Urinary bladder (tissue), 4 donors: Measurements from ENCODE around the gene MMP23B. TPM values are rescaled to one million over a fixed set of nuclear protein-coding genes. Genes with fewer than 3 reads are reported as not detected.

Experiments used
- DNase-seq: peaks from one replicate; pipeline ENCODE4 v3.0.0-alpha.2; 2015; ENCODE audit errors: extremely low spot score
- H3K27ac ChIP-seq: one replicate; pipeline ENCODE4 v1.5.1; 2013; ENCODE audit warnings: low read depth, mild to moderate bottlenecking, moderate library complexity
- H3K36me3 ChIP-seq: one replicate; pipeline ENCODE4 v1.6.1; 2013; ENCODE audit warnings: mild to moderate bottlenecking, moderate library complexity; ENCODE audit not compliant: insufficient read depth
- H3K4me1 ChIP-seq: one replicate; pipeline ENCODE4 v1.6.1; 2013; ENCODE audit warnings: mild to moderate bottlenecking, moderate library complexity; ENCODE audit not compliant: insufficient read depth
- H3K4me3 ChIP-seq: one replicate; pipeline ENCODE4 v1.5.1; 2013; ENCODE audit warnings: low read depth, low read length
- WGBS: extraction: QIAGEN DNeasy Blood & Tissue Kit; methylation state at CpG from one replicate; pipeline ENCODE4 v1.1.7; 2013; 5-methylcytosine and 5-hydroxymethylcytosine counted together
- polyA plus RNA-seq: library from polyadenylated mRNA; stranded (reverse); fragments of 200-250 nt; gene quantifications from one replicate; pipeline ENCODE4 v1.2.3, GENCODE V29; 2013
- total RNA-seq: library from RNA; depleted of rRNA; stranded (reverse); fragments of >200 nt; gene quantifications from one replicate; pipeline ENCODE4 v1.2.3, GENCODE V29; 2014
- donor health status: healthy with polysubstance abuse.
- donor health status: healthy.

MMP23B gene
- total and polyA plus RNA-seq, 2 donors, result 35.7 to 45.6 TPM

DNA sequence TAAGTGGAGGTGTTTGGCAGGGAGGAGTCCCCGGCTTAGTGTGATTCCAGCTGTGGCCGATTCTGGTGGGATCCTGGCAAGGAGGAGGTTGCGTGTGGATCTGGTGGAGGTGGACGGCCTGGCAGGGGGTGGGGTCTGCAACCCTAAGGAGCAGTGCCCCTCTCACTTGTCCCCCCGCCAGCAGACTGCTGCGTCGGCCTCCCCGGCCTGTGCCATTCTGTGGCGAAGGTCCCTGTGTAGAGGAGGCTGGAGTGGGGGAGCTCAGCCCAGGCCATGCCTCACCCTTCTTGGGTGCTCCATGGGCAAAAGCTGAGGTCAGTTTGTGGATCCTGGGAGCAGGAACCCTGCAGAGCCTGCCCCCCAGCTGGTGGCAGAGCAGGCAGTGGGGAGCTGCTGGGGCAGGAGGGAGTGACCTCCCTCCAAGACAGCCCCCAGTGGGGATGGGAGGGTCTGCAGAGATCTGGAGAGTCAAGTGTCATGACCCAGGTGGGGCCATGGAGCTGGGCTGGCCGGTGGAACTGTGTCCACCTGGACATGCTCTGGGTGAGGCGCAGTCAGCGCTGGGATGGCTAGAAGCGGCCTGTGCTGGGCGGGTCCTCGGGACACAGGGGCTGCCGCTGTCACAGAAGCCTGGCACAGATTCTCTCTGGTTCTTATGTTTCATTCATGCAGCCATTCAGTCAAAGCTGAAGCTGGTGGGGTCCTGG lies 11.4 kb upstream of the MMP23B start:
- no peaks in the 10 kb centered on the region for H3K36me3 ChIP-seq
- no peak for DNase-seq
- H3K4me1 ChIP-seq, result no peaks in the 10 kb centered on the region
- 88% methylated on average over 16 of the region's 16 CpGs for WGBS
- no peak overlapping the region for H3K27ac ChIP-seq
- H3K4me3 ChIP-seq, result no peak overlapping the region

DNA sequence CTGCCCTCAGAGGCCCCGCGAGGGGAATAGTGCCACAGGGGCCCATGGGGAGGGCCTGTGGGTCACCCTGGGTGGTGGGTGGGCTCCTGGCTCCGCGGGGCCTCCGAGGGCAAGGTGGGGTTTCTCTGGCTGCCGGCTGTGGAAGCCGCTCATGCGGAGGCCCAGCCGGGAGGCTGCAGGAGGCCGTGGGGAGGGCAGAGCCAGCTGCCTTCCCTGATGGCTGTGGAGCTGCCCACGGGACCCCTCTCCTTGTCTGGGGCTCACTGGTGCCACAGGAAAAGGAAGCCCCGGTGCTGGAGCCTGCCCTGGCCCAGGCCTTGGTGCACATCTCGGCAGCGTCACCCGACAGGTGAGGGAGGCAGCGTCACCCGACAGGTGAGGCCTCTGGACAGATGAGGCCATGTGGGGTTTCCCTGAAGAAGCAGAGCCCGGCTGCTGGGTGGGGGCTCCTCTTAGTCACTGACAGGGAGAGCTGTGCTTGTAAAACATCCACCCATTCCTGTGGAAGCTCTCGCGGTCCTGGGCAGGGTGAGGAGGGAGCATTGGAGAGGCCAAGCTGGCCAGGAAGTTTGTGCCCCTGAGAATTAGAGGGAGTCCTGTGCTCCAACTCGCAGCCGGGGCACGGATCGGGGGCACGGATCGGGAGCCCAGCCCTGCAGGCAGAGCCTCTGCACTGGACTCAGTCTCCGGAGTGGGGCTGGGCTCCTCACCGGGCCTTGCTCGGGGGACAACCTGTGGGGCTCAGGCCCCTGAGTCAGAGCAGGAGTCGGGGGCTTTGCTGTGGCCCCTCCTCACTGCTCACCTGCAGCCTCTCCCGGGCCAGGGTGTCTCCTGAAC lies 10.6 kb upstream of the MMP23B start:
- Histone ChIP-seq H3K27ac (no peak overlapping the region), H3K4me1 (no peaks in the 10 kb centered on the region), H3K4me3 (no peak overlapping the region), H3K36me3 (no peaks in the 10 kb centered on the region)
- 83% methylated on average over 31 of the region's 31 CpGs for WGBS
- DNase-seq, result no peak

DNA sequence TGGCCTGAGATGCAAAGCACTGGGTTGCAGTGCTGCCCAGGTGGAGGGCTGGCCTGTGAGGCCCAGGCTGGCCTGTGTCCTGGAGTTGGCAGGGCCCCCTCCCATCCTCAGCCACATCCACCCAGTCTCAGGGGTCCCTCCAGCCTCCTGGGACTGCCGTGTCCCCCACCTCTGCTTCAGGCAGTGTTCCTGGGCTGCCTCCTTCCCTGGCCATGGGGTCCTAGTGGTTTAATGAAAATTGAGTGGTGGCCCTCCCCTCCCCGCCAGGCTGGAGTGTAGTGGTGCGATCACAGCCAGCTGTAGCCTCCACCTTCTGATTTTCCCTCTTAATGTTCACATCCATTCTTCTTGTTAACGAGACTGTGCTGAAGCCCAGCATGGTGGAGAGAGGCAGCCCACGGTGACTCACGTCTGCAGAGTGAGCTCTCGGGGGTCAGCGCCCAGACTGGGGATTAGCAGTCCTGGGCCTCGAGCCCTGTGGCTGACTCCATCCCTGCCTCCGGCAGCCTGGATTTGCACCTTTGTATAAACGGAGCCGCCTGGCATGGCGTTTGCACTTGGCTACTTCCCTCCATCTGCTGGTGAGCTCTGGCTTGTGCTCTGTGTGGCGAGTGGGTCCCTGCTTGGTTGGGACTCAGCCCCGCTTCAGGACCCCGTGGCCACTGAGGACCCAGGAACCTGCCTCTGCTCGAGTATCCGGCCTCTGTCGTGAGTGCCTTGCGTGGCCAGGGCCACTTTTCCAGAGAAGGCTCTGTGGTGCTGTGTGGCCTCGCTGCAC lies 9.8 kb upstream of the MMP23B start:
- no peaks in the 10 kb centered on the region for H3K36me3 ChIP-seq
- no peak overlapping the region for H3K27ac ChIP-seq

DNA sequence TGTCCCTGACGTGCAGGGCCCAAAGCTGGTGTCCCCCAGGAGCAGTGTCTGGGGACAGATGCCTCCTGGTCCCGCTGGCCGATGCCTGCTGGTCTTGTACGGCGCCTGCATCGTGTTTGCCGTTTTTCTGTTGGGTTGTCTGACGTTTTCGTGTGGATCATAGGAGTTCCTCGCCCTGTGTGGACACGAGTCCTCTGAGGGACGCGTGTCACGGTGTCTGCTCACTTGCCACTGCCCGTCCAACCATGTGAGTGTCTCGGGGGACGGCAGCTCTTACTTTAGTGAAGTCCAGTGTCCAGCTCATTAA lies 9.2 kb upstream of the MMP23B start:
- Histone ChIP-seq H3K4me3 (no peak overlapping the region), H3K36me3 (no peaks in the 10 kb centered on the region), H3K4me1 (no peaks in the 10 kb centered on the region), H3K27ac (no peak overlapping the region)
- 87% methylated on average over 17 of the region's 17 CpGs for WGBS
- DNase-seq, result no peak

More for the DNA sequence above, 9.8 kb upstream of the MMP23B start:
- no peak for DNase-seq
- H3K4me1 ChIP-seq, result no peaks in the 10 kb centered on the region
- 49% methylated on average over 21 of the region's 21 CpGs for WGBS
- H3K4me3 ChIP-seq, result no peak overlapping the region

DNA sequence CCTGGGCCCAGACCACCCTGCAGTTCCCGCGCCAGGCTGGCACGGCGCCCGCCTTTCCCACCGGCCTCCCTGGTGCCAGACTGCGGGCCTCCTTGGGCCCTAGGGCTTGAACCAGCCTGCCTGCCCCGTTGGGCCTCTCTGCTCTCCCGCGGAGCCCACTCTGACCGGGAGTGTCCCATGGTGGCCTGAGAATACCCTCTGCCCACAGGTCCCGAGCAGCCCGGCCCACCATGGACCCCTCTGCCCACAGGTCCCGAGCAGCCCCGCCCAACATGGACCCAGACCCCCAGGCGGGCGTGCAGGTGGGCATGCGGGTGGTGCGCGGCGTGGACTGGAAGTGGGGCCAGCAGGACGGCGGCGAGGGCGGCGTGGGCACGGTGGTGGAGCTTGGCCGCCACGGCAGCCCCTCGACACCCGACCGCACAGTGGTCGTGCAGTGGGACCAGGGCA lies 8.8 kb upstream of the MMP23B start:
- WGBS, result 95% methylated on average over 33 of the region's 33 CpGs
- no peak overlapping the region for H3K4me3 ChIP-seq
- no peaks in the 10 kb centered on the region for H3K4me1 ChIP-seq
- DNase-seq, result no peak
- no peak overlapping the region for H3K27ac ChIP-seq
- H3K36me3 ChIP-seq, result no peaks in the 10 kb centered on the region

DNA sequence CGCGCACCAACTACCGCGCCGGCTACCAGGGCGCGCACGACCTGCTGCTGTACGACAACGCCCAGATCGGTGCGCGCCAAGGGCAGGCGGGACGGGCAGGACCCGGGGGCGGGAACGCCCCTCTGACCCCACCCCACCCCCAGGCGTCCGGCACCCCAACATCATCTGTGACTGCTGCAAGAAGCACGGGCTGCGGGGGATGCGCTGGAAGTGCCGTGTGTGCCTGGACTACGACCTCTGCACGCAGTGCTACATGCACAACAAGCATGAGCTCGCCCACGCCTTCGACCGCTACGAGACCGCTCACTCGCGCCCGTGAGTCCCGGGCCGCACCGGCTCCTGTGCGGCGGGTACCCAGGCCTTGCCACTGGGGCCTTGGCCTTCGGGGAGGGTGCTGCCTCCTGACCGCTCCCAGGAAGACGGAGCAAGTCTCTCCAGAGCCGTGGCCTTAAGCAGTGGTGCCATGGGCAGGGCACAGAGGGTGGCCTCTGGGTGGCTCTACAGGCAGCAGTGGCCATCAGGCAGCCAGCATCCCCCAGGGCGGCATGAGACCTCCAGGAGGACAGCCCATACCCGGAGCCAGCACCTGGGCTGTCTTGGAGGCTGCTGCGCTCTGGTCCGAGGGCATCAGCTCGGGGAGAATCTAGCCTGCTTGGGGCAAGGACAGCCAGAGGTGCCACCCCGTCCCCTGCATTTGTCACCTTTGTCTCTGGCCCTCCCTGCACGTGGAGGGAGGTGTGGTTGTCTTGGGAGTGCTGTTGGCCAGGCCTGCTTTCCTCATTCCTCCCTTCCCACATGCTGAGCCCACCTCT lies 8.1 kb upstream of the MMP23B start:
- no peaks in the 10 kb centered on the region for H3K4me1 ChIP-seq
- H3K4me3 ChIP-seq, result no peak overlapping the region
- WGBS, result 93% methylated on average over 51 of the region's 51 CpGs
- no peak overlapping the region for H3K27ac ChIP-seq
- no peaks in the 10 kb centered on the region for H3K36me3 ChIP-seq
- no peak for DNase-seq

DNA sequence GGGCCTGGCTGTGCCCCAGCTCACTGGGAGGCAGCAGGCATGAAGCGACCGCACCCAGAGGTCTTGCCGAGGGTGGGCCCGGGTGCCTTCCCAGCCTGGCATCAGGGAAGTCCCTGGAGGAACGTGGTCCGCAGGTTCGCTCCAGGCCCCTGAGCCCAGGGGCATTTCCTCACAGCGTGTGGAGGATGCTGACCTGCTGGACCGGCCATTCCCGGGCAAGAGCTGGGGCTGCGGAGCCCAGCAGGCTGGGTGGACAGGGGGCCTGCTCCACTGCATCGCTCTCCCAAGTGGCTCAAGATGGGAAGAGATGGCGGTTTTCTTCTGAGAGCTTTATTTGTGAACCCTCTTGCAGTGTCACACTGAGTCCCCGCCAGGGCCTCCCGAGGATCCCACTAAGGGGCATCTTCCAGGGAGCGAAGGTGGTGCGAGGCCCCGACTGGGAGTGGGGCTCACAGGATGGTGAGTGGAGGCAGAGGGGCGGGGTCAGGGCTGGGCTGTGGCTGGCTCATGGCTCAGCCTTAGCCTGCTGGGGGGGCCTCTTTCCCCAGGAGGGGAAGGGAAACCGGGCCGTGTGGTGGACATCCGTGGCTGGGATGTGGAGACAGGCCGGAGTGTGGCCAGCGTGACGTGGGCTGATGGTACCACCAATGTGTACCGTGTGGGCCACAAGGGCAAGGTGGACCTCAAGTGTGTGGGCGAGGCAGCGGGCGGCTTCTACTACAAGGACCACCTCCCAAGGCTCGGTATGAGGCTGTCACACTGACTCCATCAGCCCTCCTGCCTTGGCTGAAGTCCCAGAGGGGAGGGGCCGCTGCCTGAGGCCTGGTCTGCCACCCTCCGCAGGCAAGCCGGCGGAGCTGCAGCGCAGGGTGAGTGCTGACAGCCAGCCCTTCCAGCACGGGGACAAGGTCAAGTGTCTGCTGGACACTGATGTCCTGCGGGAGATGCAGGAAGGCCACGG lies 7.2 kb upstream of the MMP23B start:
- DNase-seq, result no peak

DNA sequence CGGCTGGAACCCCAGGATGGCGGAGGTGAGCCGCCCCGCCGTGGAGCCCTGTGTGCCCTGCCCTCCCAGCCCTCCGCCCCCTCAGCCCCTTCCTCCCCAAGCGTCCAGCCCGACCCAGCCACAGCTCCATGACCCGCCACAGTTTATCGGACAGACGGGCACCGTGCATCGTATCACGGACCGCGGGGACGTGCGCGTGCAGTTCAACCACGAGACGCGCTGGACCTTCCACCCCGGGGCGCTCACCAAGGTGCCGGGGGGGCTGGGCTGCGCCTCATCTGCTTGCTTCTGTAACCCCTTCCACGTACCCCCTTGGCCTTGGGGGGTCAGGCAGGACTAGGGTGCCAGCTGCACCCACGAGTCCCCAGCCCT lies 6.6 kb upstream of the MMP23B start:
- H3K36me3 ChIP-seq, result no peaks in the 10 kb centered on the region

More for the DNA sequence above, 7.2 kb upstream of the MMP23B start:
- WGBS, result 79% methylated on average over 38 of the region's 38 CpGs
- Histone ChIP-seq H3K4me3 (no peak overlapping the region), H3K27ac (peak overlapping the region; percentile 12), H3K36me3 (no peaks in the 10 kb centered on the region), H3K4me1 (no peaks in the 10 kb centered on the region)

DNA sequence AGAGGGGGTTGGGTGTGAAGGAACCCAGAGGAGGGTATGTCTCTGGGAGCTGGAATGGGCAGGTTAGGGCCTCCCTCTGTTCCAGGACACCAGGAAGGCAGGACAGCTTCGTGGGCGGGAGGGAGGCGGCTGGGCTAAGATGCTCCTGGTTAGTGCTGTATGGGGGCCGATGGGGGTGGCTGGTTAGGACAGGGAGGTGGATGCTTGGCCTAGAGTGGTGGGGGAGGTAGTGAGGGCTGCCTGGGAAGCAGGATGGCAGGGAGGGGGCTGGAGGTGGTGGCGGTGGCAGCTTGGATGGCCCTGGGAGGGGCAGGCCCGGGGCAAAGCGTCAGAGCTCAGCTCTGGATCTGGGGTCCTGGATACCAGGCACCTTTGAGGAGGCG lies 6.2 kb upstream of the MMP23B start:
- Histone ChIP-seq H3K4me3 (no peak overlapping the region), H3K4me1 (no peaks in the 10 kb centered on the region), H3K27ac (no peak overlapping the region), H3K36me3 (no peaks in the 10 kb centered on the region)
- WGBS, result 91% methylated on average over 8 of the region's 8 CpGs
- DNase-seq, result no peak

More for the DNA sequence above, 6.6 kb upstream of the MMP23B start:
- Histone ChIP-seq H3K4me3 (no peak overlapping the region), H3K4me1 (no peaks in the 10 kb centered on the region), H3K27ac (no peak overlapping the region)
- no peak for DNase-seq
- 87% methylated on average over 28 of the region's 28 CpGs for WGBS

DNA sequence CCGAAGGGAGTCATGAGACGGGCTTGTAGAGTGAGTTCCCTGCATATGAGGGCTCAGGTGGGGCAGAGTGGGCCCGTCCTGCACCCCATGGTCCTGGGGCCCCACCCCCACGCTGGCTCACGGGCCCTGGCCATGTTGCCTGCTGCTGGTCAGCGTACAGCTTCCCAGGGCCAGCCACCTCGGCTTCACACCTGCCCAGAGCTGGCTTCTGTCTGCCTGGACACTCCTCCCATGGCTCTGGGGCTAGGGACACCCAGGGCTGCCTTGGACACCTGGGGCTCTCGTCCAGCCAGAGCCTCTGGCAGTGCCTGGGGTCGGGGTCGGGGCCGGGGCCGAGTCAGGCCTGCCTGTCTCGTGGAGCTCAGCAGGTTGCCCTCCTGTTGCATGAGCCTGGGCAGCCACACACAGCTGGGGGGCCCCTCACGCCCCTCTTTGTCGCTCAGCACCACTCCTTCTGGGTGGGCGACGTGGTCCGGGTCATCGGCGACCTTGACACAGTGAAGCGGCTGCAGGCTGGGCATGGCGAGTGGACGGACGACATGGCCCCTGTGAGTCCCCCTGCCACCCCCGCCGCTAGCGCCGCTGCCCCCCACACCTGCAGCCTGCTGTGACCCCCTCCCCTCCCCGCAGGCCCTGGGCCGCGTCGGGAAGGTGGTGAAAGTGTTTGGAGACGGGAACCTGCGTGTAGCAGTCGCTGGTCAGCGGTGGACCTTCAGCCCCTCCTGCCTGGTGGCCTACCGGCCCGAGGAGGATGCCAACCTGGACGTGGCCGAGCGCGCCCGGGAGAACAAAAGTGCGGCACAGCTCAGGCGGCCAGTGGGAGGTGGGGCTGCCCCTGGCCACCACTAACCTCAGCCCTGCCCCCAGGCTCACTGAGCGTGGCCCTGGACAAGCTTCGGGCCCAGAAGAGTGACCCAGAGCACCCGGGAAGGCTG lies 5.5 kb upstream of the MMP23B start:
- Histone ChIP-seq H3K4me3 (no peak overlapping the region), H3K36me3 (no peaks in the 10 kb centered on the region), H3K27ac (no peak overlapping the region), H3K4me1 (no peaks in the 10 kb centered on the region)
- WGBS, result 93% methylated on average over 48 of the region's 48 CpGs
- no peak for DNase-seq

DNA sequence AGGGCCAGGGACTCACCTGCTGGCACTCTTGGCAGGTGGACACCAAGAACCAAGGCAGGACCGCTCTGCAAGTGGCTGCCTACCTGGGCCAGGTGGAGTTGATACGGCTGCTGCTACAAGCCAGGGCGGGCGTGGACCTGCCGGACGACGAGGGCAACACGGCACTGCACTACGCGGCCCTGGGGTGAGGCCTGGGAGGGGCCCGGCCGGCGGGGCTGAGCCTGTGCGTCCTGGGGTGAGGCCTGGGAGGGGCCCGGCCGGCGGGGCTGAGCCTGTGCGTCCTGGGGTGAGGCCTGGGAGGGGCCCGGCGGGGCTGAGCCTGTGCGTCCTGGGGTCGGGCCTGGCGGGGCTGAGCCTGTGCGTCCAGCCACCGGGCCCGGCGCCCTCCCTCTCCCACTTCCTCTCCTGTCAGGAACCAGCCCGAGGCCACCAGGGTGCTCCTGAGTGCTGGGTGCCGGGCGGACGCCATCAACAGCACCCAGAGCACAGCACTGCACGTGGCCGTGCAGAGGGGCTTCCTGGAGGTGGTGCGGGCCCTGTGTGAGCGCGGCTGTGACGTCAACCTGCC lies 4.6 kb upstream of the MMP23B start:
- no peak for DNase-seq
- Histone ChIP-seq H3K27ac (peak overlapping the region; percentile 32), H3K4me3 (no peak overlapping the region), H3K4me1 (no peaks in the 10 kb centered on the region), H3K36me3 (no peaks in the 10 kb centered on the region)
- 72% methylated on average over 37 of the region's 37 CpGs for WGBS
